Measurements from ENCODE around the gene ENKD1.

ENKD1 gene

GRCh38 chr16:67666032-67666551, 458 bp downstream of the ENKD1 start:
- TF ChIP-seq NFIC (IDR thresholded peaks at IDR 0.05) = peak; percentile 10; the same call in 1 of the 2 replicates
- TF ChIP-seq USF1 (IDR thresholded peaks at IDR 0.05) = no peak
- TF ChIP-seq FOXM1 (IDR thresholded peaks at IDR 0.05; ENCODE audit: borderline replicate concordance, low read depth) = no peak
- TF ChIP-seq ZBTB7A (IDR thresholded peaks at IDR 0.05; ENCODE audit: low read depth) = peak; percentile 46; the same call in 1 of the 2 replicates

GRCh38 chr16:67665598-67665997, 952 bp downstream of the ENKD1 start:
- no peak for TF ChIP-seq YY1 (IDR thresholded peaks at IDR 0.05; ENCODE audit: low read depth)
- no peak for TF ChIP-seq CEBPB (IDR thresholded peaks at IDR 0.05)
- no peak for TF ChIP-seq MAX (IDR thresholded peaks at IDR 0.05)
- TF ChIP-seq REST (IDR thresholded peaks at IDR 0.05; ENCODE audit: low read depth) = no peak
- TF ChIP-seq TCF12 (IDR thresholded peaks at IDR 0.05; ENCODE audit: low read depth) = no peak
- TF ChIP-seq NFIC (IDR thresholded peaks at IDR 0.05) = no peak
- TF ChIP-seq TEAD4 (IDR thresholded peaks at IDR 0.05) = no peak
- no peak for TF ChIP-seq FOXM1 (IDR thresholded peaks at IDR 0.05; ENCODE audit: borderline replicate concordance, low read depth)
- no peak for TF ChIP-seq EP300 (IDR thresholded peaks at IDR 0.05; ENCODE audit: borderline replicate concordance)
- no peak for TF ChIP-seq ZBTB7A (IDR thresholded peaks at IDR 0.05; ENCODE audit: low read depth)
- no peak for TF ChIP-seq EGR1 (IDR thresholded peaks at IDR 0.05)
- no peak for TF ChIP-seq CREB1 (IDR thresholded peaks at IDR 0.05; ENCODE audit: low read depth)
- no peak for TF ChIP-seq TAF1 (IDR thresholded peaks at IDR 0.05; ENCODE audit: low read depth)
- TF ChIP-seq RAD21 (IDR thresholded peaks at IDR 0.05; ENCODE audit: low read depth) = no peak
- no peak for TF ChIP-seq USF1 (IDR thresholded peaks at IDR 0.05)

GRCh38 chr16:67664871-67665270, 1.7 kb downstream of the ENKD1 start:
- no peak for TF ChIP-seq REST (IDR thresholded peaks at IDR 0.05; ENCODE audit: low read depth)
- no peak for TF ChIP-seq ZBTB7A (IDR thresholded peaks at IDR 0.05; ENCODE audit: low read depth)
- TF ChIP-seq RAD21 (IDR thresholded peaks at IDR 0.05; ENCODE audit: low read depth) = no peak

GRCh38 chr16:67664258-67664657, 2.3 kb downstream of the ENKD1 start:
- no peak for TF ChIP-seq REST (IDR thresholded peaks at IDR 0.05; ENCODE audit: low read depth)
- no peak for TF ChIP-seq NFIC (IDR thresholded peaks at IDR 0.05)
- TF ChIP-seq EGR1 (IDR thresholded peaks at IDR 0.05) = no peak
- TF ChIP-seq CEBPB (IDR thresholded peaks at IDR 0.05) = no peak
- TF ChIP-seq TEAD4 (IDR thresholded peaks at IDR 0.05) = no peak
- TF ChIP-seq FOXM1 (IDR thresholded peaks at IDR 0.05; ENCODE audit: borderline replicate concordance, low read depth) = no peak
- TF ChIP-seq ZBTB7A (IDR thresholded peaks at IDR 0.05; ENCODE audit: low read depth) = no peak
- TF ChIP-seq RAD21 (IDR thresholded peaks at IDR 0.05; ENCODE audit: low read depth) = no peak
- no peak for TF ChIP-seq MAX (IDR thresholded peaks at IDR 0.05)
- no peak for TF ChIP-seq YY1 (IDR thresholded peaks at IDR 0.05; ENCODE audit: low read depth)
- no peak for TF ChIP-seq TCF12 (IDR thresholded peaks at IDR 0.05; ENCODE audit: low read depth)
- TF ChIP-seq TAF1 (IDR thresholded peaks at IDR 0.05; ENCODE audit: low read depth) = no peak
- TF ChIP-seq EP300 (IDR thresholded peaks at IDR 0.05; ENCODE audit: borderline replicate concordance) = no peak
- TF ChIP-seq CREB1 (IDR thresholded peaks at IDR 0.05; ENCODE audit: low read depth) = no peak

GRCh38 chr16:67663877-67664222, 2.7 kb downstream of the ENKD1 start:
- TF ChIP-seq TAF1 (IDR thresholded peaks at IDR 0.05; ENCODE audit: low read depth) = no peak
- TF ChIP-seq EP300 (IDR thresholded peaks at IDR 0.05; ENCODE audit: borderline replicate concordance) = no peak
- no peak for TF ChIP-seq TEAD4 (IDR thresholded peaks at IDR 0.05)
- TF ChIP-seq USF1 (IDR thresholded peaks at IDR 0.05) = no peak
- TF ChIP-seq YY1 (IDR thresholded peaks at IDR 0.05; ENCODE audit: low read depth) = no peak
- no peak for TF ChIP-seq REST (IDR thresholded peaks at IDR 0.05; ENCODE audit: low read depth)
- TF ChIP-seq FOXM1 (IDR thresholded peaks at IDR 0.05; ENCODE audit: borderline replicate concordance, low read depth) = no peak
